HG03442 (cell line): ENCODE data around the gene ADAMTS18.

ENCODE experiments used
- ATAC-seq: cut with Tn5 transposase; IDR thresholded peaks from one replicate; pipeline ENCODE4 v1.9.1; 2021; ENCODE audit warnings: mild to moderate bottlenecking, moderate library complexity; ENCODE audit not compliant: unreplicated experiment

The ADAMTS18 gene

GRCh38 chr16:77439106-77439505, 4.3 kb upstream of the ADAMTS18 start:
- ATAC-seq: no peak

DNA sequence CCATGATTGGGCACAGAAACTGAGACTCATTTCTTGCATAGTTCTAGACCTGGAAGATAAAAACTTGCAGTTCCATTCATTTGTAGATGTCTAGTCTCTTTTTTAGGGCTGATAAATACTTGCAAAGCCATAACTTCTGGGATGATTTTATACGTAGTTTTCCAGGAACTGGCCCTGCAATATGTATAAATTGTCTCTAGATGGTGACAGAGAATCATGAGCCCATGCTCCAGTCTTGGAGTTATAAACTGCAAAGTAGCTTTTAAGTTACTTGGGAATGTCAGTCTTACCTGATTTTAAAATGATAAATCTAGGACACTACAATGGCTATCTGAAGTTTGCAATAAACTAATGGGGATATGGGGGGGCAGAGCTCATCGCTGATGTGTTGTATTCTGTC, 3.0 kb upstream of the ADAMTS18 start:
- ATAC-seq: no peak

GRCh38 chr16:77435272-77435820, 512 bp upstream of the ADAMTS18 start:
- ATAC-seq: no peak

DNA sequence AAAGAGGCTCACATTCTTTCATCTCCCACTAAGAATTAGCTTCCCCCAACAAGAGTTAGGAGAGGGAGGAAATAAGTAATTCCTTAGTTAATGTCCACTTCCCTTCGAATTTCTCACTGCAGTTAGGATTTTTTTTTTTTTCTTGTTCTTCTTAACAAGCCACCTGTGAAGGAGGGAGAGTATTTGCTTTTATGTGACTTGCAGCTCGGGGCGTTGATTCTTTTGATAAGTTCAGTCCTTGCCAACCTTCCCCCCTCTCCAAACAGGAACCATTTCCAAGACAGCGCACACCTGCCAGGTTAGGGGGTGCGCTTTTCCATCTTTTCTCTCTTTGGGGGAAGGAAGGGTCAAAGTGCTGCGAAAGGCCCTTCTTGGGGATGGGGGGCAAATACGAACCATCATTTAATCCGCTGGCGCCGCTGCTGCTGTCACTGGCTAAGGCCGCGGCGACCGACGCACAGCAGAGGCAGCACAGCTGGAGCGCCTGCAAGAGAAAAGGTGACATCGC, 758 bp downstream of the ADAMTS18 start:
- no peak for ATAC-seq

DNA sequence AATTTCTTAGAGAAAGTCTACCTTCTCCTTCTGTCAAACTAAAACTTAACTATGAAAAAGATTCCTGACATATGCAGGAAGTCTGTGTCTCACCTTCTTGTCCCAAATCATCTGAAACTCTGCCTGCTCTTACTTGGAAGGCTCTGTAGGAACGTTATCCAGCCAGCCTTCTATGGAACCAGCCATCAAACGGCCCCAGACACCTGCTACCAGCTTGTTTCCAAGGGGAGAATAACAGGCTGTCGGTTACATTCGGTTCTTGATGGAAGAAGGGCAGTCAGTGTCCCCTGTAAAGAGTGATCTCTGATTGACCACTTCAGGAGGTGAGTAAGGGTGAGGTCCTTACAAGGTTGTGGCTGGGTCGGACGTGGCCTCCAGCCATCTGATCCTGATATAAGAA, 1.7 kb downstream of the ADAMTS18 start:
- no peak for ATAC-seq

- no peak for ATAC-seq
Observed at GRCh38 chr16:77432264-77432663, 2.6 kb downstream of the ADAMTS18 start.

DNA sequence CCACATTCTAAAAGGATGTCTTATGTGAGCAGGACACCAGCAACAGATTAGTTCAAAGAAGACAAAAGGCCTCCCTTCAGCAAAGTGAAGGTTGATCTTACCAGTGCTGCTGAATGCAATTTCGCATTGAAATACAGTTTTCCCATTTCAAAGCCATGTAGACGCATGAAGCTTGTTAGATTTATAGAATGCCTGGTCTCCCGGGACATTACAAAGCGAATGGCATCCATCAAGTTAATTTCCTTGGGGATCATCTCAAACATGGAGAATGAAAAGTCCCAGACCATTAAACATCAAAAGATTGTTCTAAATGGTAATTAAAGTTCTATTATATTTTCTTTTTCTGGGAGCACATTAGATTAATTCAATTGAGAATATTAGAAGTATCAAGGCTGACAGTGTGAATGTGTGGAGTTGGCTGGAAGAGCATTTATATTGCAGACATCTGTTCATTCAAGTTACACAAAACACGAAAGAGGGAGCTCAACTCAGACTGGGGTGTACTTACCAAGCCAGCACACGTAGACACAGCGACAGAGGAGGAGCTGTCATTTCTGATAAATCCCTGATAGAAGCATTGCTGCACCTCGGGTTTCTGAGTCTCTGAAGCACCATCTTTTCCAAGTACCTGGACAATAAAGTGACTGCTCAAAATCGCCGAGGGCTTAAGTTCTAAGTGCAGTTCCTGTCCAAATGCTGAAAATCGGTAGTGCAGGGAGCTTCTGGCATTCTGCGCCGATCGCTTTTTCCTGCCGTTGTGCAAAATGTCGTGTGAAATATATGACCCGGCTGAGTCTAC, 3.8 kb downstream of the ADAMTS18 start:
- no peak for ATAC-seq

- ATAC-seq: no peak
Observed at GRCh38 chr16:77430360-77430759, 4.5 kb downstream of the ADAMTS18 start.

GRCh38 chr16:77424871-77425604, 9.8 kb downstream of the ADAMTS18 start:
- ATAC-seq: no peak

- no peak for ATAC-seq
Observed at GRCh38 chr16:77422196-77422784, 12.5 kb downstream of the ADAMTS18 start.

DNA sequence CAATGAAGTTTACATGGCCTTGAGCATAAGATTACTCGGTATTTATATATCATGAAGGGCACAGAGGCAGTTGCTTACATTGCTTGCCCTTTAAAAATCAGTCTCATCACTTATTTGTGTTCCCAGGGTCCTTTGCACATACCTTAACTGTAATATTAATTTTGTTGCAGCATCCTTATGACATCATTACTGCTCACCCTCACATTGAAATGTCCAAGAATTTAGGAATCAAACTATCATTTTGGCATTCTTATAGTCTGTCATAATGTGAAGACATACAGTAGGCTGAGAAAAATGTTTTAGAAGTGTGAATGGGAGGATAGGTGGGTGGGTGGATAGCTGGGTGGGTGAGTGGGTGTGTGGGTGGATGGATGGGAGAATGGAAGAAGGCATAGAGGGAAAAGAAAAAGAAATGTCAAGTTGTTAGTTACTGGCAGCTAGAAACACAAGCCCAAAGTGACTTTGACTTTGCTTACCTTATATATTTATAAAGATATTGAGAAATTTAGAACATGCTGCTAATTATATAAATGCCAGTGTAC, 17.8 kb downstream of the ADAMTS18 start:
- no peak for ATAC-seq

GRCh38 chr16:77414752-77415231, 20.0 kb downstream of the ADAMTS18 start:
- no peak for ATAC-seq

DNA sequence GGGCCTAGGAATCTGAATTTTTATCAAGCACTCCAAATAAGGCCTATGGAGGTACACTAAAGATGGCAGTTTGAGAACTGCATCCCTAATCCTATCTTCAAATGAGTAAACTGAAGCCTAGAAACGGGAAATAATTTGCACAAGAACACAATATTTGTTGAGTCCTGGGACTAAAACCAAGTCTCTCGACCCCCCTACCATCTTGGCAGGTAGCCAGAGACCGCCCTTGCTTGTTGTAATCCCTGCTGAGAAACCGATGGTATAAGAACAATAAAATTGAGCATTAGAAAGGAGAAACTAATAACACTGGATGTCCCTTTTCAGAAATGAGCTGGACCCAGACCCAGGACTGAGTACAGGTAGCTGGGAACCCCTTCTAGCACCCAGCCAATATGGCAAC, 24.4 kb downstream of the ADAMTS18 start:
- ATAC-seq: no peak

DNA sequence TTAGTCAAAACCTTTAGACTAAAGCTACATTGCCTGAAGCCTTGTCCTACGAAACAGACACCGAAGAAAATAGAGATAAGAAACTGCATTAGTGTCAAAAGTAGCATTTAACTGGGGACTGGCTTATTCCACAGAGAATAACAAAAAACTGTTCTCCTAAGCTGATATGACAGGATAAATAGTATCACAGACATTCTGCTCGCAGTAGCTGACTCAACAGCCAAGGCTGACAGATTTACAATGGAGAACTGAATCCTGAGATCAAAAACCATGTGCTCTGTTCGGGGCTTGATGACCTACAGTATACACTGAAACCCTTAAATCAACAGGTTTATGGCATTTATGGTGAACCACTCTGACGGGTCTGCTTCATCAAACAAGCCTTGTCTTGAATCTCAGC, 25.5 kb downstream of the ADAMTS18 start:
- no peak for ATAC-seq

GRCh38 chr16:77408607-77409006, 26.2 kb downstream of the ADAMTS18 start:
- no peak for ATAC-seq

DNA sequence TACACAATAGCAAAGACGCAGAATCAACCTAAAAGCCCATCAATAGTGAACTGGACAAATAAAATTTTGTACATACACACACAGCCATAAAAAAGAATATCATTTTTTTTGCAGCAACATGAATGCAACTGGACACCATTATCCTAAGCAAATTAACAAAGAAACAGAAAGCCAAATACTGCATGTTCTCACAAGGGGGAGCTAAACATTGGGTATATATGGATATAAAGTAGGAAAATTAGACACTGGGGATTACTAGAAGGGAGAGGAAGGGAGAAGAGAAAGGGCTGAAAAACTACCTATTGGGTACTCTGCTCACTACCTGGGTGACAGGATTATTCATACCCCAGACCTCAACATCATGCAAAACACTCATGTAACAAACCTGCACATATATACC, 28.2 kb downstream of the ADAMTS18 start:
- no peak for ATAC-seq

- ATAC-seq: no peak
Observed at GRCh38 chr16:77404775-77405174, 30.1 kb downstream of the ADAMTS18 start.

GRCh38 chr16:77403732-77404131, 31.1 kb downstream of the ADAMTS18 start:
- ATAC-seq: no peak

GRCh38 chr16:77402672-77403071, 32.2 kb downstream of the ADAMTS18 start:
- ATAC-seq: no peak

DNA sequence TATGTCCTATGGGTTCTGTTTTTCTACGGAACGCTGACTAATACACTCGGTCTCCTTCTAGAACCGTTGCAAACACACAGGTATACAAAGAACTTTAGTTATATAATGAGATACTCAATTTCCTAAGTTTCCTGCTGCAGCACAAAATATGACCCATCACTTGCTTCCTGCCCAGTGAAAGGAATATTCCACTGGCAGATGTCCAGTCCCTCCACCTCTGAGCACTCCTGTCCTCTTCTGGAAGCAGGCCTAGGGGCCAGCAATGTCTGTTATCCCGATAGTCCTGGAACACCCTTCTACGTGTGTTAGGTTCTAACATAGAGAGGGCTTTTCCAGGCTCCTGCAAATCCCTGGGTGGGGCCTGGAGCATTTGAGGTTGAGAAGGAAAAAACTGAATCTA, 32.7 kb downstream of the ADAMTS18 start:
- ATAC-seq: no peak

- no peak for ATAC-seq
Observed at GRCh38 chr16:77399546-77399945, 35.3 kb downstream of the ADAMTS18 start.
